HCT116 (cell line): ENCODE measurements around the gene CUX1. TPM values are rescaled to one million over a fixed set of nuclear protein-coding genes. Genes with fewer than 3 reads are reported as not detected.

Experiments used
- ATAC-seq: fragments of 200-7000 bp; cut with Tn5 transposase; 2 replicates; pipeline ENCODE4 v1.9.1; 2020; ENCODE audit warnings: mild to moderate bottlenecking, moderate library complexity
- BruUV-seq: library from RNA; stranded (reverse); fragments of 400-500 nt; replicated peaks from 2 replicates; lab custom pipeline; 2021; lab: Mats Ljungman, UMichigan
- CTCF ChIA-PET: fragments of 300-600 bp; sonication (Branson Sonifier 250); formaldehyde crosslinking; loops from one replicate; lab custom pipeline; 2021; ENCODE audit warnings: antibody characterized with exemption; lab: Charles Lee
- POLR2A ChIA-PET: fragments of 300-600, 350-600 bp; sonication (Branson Sonifier 250); formaldehyde crosslinking; loops from one replicate; lab custom pipeline; 2021; ENCODE audit warnings: antibody characterized with exemption; lab: Charles Lee
- RAD21 ChIA-PET, 2 experiments: fragments of 300-600 bp; sonication (Branson Sonifier 250); formaldehyde crosslinking; loops; one replicate each; lab custom pipeline; 2023; ENCODE audit warnings: low total read pairs in 2 of 2; ENCODE audit not compliant: uncharacterized antibody in 2 of 2, unreplicated experiment in 2 of 2, low non-redundant PET in 1 of 2; lab: Charles Lee
- DNase-seq: peaks from one replicate; pipeline ENCODE4 v3.0.0-alpha.2; 2010; ENCODE audit warnings: low read depth, low spot score
- H2AFZ ChIP-seq: fragments of 200-600 bp; shearing (Covaris generic), sonication (generic); 2 replicates; pipeline ENCODE4 v1.6.1; 2017; ENCODE audit warnings: low read depth, mixed run types, mixed read lengths, antibody characterized with exemption, low read length; ENCODE audit not compliant: poor library complexity, severe bottlenecking
- H3K27ac ChIP-seq: 2 replicates; pipeline ENCODE4 v1.5.1; 2012; ENCODE audit warnings: low read depth, low read length
- H3K27me3 ChIP-seq: fragments of 200-600 bp; sonication (generic); 2 replicates; pipeline ENCODE4 v1.6.1; 2016; ENCODE audit warnings: mixed run types, low read length, mixed read lengths; ENCODE audit not compliant: insufficient read depth
- H3K36me3 ChIP-seq, 2 experiments: fragments of 200-500 bp in 1 of 2; fragments of 200-600 bp in 1 of 2; sonication (Bioruptor generic) in 1 of 2; sonication (generic) in 1 of 2; 2 replicates each; pipeline versions ENCODE4 v1.5.1 to v1.6.1; 2014 to 2016; ENCODE audit warnings: low read length in 2 of 2, inconsistent platforms in 1 of 2, mixed read lengths in 1 of 2, mixed run types in 1 of 2; ENCODE audit not compliant: insufficient read depth in 2 of 2, control insufficient read depth in 1 of 2
- H3K4me1 ChIP-seq, 2 experiments: fragments of 200-600 bp in 1 of 2; sonication (generic) in 1 of 2; 2 replicates each; pipeline versions ENCODE4 v1.5.1 to v1.6.1; 2012 to 2017; ENCODE audit warnings: low read length in 2 of 2, inconsistent platforms in 1 of 2, mild to moderate bottlenecking in 1 of 2, mixed read lengths in 1 of 2, mixed run types in 1 of 2, moderate library complexity in 1 of 2; ENCODE audit not compliant: insufficient read depth in 2 of 2, control insufficient read depth in 1 of 2
- H3K4me2 ChIP-seq: fragments of 200-600 bp; sonication (generic); 2 replicates; pipeline ENCODE4 v1.6.1; 2017; ENCODE audit warnings: mixed run types, low read length, mixed read lengths
- H3K4me3 ChIP-seq, 2 experiments: fragments of 200-600 bp in 1 of 2; sonication (generic) in 1 of 2; replicated peaks in 1 of 2; 2 replicates each; pipeline ENCODE4 v1.5.1; 2011 to 2016; ENCODE audit warnings: low read length in 2 of 2, control low read depth in 1 of 2, low read depth in 1 of 2, mild to moderate bottlenecking in 1 of 2, mixed read lengths in 1 of 2, mixed run types in 1 of 2
- H3K79me2 ChIP-seq: fragments of 200-600 bp; sonication (generic); 2 replicates; pipeline ENCODE4 v1.6.1; 2017; ENCODE audit warnings: mild to moderate bottlenecking, mixed run types, low read length, moderate library complexity, mixed read lengths; ENCODE audit not compliant: insufficient read depth
- H3K9ac ChIP-seq: fragments of 200-600 bp; sonication (generic); 2 replicates; pipeline ENCODE4 v1.6.1; 2016; ENCODE audit warnings: low read length, mixed read lengths
- H3K9me2 ChIP-seq: fragments of 200-600 bp; sonication (generic), shearing (Covaris generic); 2 replicates; pipeline ENCODE4 v1.6.1; 2017; ENCODE audit warnings: mixed run types, mild to moderate bottlenecking, moderate library complexity; ENCODE audit not compliant: insufficient read depth
- H3K9me3 ChIP-seq, 2 experiments: fragments of 200-500 bp in 1 of 2; fragments of 200-600 bp in 1 of 2; sonication (Bioruptor generic) in 1 of 2; sonication (generic) in 1 of 2; 2 replicates each; pipeline ENCODE4 v1.6.1; 2014 to 2017; ENCODE audit warnings: low read length in 2 of 2, mixed read lengths in 2 of 2, inconsistent platforms in 1 of 2, low read depth in 1 of 2, mild to moderate bottlenecking in 1 of 2, mixed run types in 1 of 2, moderate library complexity in 1 of 2; ENCODE audit not compliant: control insufficient read depth in 1 of 2, insufficient read depth in 1 of 2
- H4K20me1 ChIP-seq: fragments of 200-600 bp; sonication (generic), shearing (Covaris generic); 2 replicates; pipeline ENCODE4 v1.6.1; 2017; ENCODE audit warnings: mixed run types, mild to moderate bottlenecking, moderate library complexity; ENCODE audit not compliant: insufficient read depth
- CBX3 ChIP-seq: IDR thresholded peaks from 2 replicates; pipeline ENCODE4 v1.6.1; 2012; ENCODE audit warnings: low read depth
- EGR1 ChIP-seq: IDR thresholded peaks from 2 replicates; pipeline ENCODE4 v1.6.1; 2012; ENCODE audit warnings: low read depth
- SIN3A ChIP-seq: IDR thresholded peaks from 2 replicates; pipeline ENCODE4 v1.6.1; 2012; ENCODE audit warnings: low read depth
- SRF ChIP-seq: IDR thresholded peaks from 2 replicates; pipeline ENCODE4 v1.6.1; 2012; ENCODE audit warnings: low read depth
- intact Hi-C: fragments of 100-400 bp; cut with micrococcal nuclease; formaldehyde crosslinking; loops from 2 replicates; pipeline ENCODE4 v1.10.0; 2022
- total RNA-seq: library from RNA; stranded (reverse); gene quantifications from one replicate; pipeline ENCODE4 v1.2.1, GENCODE V29; 2021; ENCODE audit not compliant: unreplicated experiment
- TF ChIP-seq, protein P1 (sequence below), 3 experiments: fragments of 200-600 bp in 1 of 3; sonication (generic) in 1 of 3; IDR thresholded peaks in 2 of 3; conservative IDR thresholded peaks in 1 of 3; 2 replicates each; pipeline ENCODE4 v1.5.1; 2012 to 2017; ENCODE audit warnings: low read depth in 2 of 3, low read length in 2 of 3, antibody characterized with exemption in 1 of 3, borderline replicate concordance in 1 of 3, control low read depth in 1 of 3, mild to moderate bottlenecking in 1 of 3, mixed read lengths in 1 of 3, mixed run types in 1 of 3, moderate library complexity in 1 of 3; ENCODE audit not compliant: insufficient read depth in 1 of 3
- TF ChIP-seq, protein P2 (sequence below): IDR thresholded peaks from 2 replicates; pipeline ENCODE4 v1.6.1; 2012; ENCODE audit warnings: low read depth

Gene CUX1
- total RNA-seq, 1 experiment from 2014 or later: 68.9 TPM

GRCh38 chr7:102181517-102181916 lies 364.1 kb downstream of the CUX1 start:
- H4K20me1 ChIP-seq: no peaks in the 10 kb centered on the region
- H2AFZ ChIP-seq: no peak overlapping the region
- RAD21 ChIA-PET: no interaction called here
- no peak overlapping the region for H3K4me3 ChIP-seq
- no peaks in the 10 kb centered on the region for H3K79me2 ChIP-seq
- no peak overlapping the region for H3K4me2 ChIP-seq
- no peaks in the 10 kb centered on the region for H3K9me3 ChIP-seq
- no peaks in the 10 kb centered on the region for H3K4me1 ChIP-seq
- no peaks in the 10 kb centered on the region for H3K27me3 ChIP-seq
- TF ChIP-seq EGR1 (no peak), SIN3A (no peak), SRF (no peak), CBX3 (no peak)
- TF ChIP-seq, protein P1, sequence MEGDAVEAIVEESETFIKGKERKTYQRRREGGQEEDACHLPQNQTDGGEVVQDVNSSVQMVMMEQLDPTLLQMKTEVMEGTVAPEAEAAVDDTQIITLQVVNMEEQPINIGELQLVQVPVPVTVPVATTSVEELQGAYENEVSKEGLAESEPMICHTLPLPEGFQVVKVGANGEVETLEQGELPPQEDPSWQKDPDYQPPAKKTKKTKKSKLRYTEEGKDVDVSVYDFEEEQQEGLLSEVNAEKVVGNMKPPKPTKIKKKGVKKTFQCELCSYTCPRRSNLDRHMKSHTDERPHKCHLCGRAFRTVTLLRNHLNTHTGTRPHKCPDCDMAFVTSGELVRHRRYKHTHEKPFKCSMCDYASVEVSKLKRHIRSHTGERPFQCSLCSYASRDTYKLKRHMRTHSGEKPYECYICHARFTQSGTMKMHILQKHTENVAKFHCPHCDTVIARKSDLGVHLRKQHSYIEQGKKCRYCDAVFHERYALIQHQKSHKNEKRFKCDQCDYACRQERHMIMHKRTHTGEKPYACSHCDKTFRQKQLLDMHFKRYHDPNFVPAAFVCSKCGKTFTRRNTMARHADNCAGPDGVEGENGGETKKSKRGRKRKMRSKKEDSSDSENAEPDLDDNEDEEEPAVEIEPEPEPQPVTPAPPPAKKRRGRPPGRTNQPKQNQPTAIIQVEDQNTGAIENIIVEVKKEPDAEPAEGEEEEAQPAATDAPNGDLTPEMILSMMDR (IDR thresholded peaks at IDR 0.05 in 2 of 3, conservative IDR thresholded peaks at IDR 0.05 in 1 of 3; ENCODE audit: borderline replicate concordance in 1 of 3, insufficient read depth in 1 of 3, low read depth in 2 of 3, low read length in 2 of 3): no peak
- TF ChIP-seq, protein P2, sequence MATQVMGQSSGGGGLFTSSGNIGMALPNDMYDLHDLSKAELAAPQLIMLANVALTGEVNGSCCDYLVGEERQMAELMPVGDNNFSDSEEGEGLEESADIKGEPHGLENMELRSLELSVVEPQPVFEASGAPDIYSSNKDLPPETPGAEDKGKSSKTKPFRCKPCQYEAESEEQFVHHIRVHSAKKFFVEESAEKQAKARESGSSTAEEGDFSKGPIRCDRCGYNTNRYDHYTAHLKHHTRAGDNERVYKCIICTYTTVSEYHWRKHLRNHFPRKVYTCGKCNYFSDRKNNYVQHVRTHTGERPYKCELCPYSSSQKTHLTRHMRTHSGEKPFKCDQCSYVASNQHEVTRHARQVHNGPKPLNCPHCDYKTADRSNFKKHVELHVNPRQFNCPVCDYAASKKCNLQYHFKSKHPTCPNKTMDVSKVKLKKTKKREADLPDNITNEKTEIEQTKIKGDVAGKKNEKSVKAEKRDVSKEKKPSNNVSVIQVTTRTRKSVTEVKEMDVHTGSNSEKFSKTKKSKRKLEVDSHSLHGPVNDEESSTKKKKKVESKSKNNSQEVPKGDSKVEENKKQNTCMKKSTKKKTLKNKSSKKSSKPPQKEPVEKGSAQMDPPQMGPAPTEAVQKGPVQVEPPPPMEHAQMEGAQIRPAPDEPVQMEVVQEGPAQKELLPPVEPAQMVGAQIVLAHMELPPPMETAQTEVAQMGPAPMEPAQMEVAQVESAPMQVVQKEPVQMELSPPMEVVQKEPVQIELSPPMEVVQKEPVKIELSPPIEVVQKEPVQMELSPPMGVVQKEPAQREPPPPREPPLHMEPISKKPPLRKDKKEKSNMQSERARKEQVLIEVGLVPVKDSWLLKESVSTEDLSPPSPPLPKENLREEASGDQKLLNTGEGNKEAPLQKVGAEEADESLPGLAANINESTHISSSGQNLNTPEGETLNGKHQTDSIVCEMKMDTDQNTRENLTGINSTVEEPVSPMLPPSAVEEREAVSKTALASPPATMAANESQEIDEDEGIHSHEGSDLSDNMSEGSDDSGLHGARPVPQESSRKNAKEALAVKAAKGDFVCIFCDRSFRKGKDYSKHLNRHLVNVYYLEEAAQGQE: no peak
- H3K9me2 ChIP-seq: no peaks in the 10 kb centered on the region
- no peak overlapping the region for H3K27ac ChIP-seq
- POLR2A ChIA-PET: no interaction called here
- TSS peak; percentile 21 for BruUV-seq
- H3K9ac ChIP-seq: no peak overlapping the region
- no peak for ATAC-seq
- CTCF ChIA-PET: no interaction called here
- H3K36me3 ChIP-seq: no peaks in the 10 kb centered on the region; a peak in 1 of 4 replicates
- intact Hi-C loops: no loop called here
- DNase-seq: no peak
